Spinal cord (tissue), 10 donors: ENCODE results near the gene STXBP3. TPM values are rescaled to one million over a fixed set of nuclear protein-coding genes. Genes with fewer than 3 reads are reported as not detected.

Experiments
- DNase-seq, 6 donors: peaks; one replicate each; pipeline versions ENCODE4 v3.0.0 to v3.0.0-alpha.2; 2013 to 2015; ENCODE audit warnings: low spot score in 6 of 6, low read depth in 4 of 6
- H3K27ac ChIP-seq: one replicate; pipeline ENCODE4 v1.5.1; 2013; ENCODE audit warnings: low read depth, low read length, control low read depth
- H3K27me3 ChIP-seq: one replicate; pipeline ENCODE4 v1.6.1; 2013; ENCODE audit warnings: low read length; ENCODE audit not compliant: control insufficient read depth, insufficient read depth
- H3K36me3 ChIP-seq: one replicate; pipeline ENCODE4 v1.6.1; 2013; ENCODE audit warnings: low read length; ENCODE audit not compliant: control insufficient read depth, insufficient read depth
- H3K4me1 ChIP-seq: one replicate; pipeline ENCODE4 v1.6.1; 2013; ENCODE audit warnings: low read length; ENCODE audit not compliant: control insufficient read depth, insufficient read depth
- H3K4me3 ChIP-seq: one replicate; pipeline ENCODE4 v1.5.1; 2013; ENCODE audit warnings: low read depth, low read length, control low read depth
- H3K9me3 ChIP-seq: one replicate; pipeline ENCODE4 v1.6.1; 2013; ENCODE audit warnings: low read length; ENCODE audit not compliant: control insufficient read depth, insufficient read depth
- WGBS: methylation state at CpG from one replicate; pipeline ENCODE4 v1.1.5; 2013; ENCODE audit warnings: missing lambda C conversion rate; ENCODE audit not compliant: insufficient coverage; 5-methylcytosine and 5-hydroxymethylcytosine counted together
- polyA plus RNA-seq, 2 donors: library from polyadenylated mRNA; unstranded; fragments of 120-200 nt; gene quantifications; one replicate each; pipeline ENCODE4 v1.2.1, GENCODE V29; 2013; ENCODE audit not compliant: insufficient read length in 2 of 2
- total RNA-seq, 2 donors: library from RNA; depleted of rRNA in 1 of 2; stranded (reverse); fragments of 120-200 nt in 1 of 2; fragments of >200 nt in 1 of 2; gene quantifications; one replicate each; pipeline versions ENCODE4 v1.2.3 to v1.2.4, GENCODE V29; 2013 to 2014
- donor health status: healthy.

STXBP3 gene
- total and polyA plus RNA-seq, 4 donors, result 45.9 to 85.7 (median 52.5) TPM

- peaks cover 4% of the 10 kb centered on the region for H3K4me1 ChIP-seq
- no peak within 1 kb of the TSS for H3K4me3 ChIP-seq
- no peaks in the 10 kb centered on the region for H3K27me3 ChIP-seq
- 0% methylated on average over 1 of the region's 9 CpGs for WGBS
- no peaks in the 10 kb centered on the region for H3K36me3 ChIP-seq
- no peak for DNase-seq
- no peak within 1 kb of the TSS for H3K27ac ChIP-seq
- H3K9me3 ChIP-seq, result no peaks in the 10 kb centered on the region
These were observed 33.8 kb upstream of the STXBP3 start, which contains the start of gene FNDC7 for GRCh38 chr1:108712606-108713150. Gene FNDC7, plus strand, starts transcription at chr1:108712908. Its CDS starts 26 bp downstream, at chr1:108712934.

- 77% methylated on average over 3 of the region's 5 CpGs for WGBS
- H3K4me1 ChIP-seq, result peaks cover 12% of the 10 kb centered on the region
- H3K9me3 ChIP-seq, result no peaks in the 10 kb centered on the region
- H3K27ac ChIP-seq, result no peak overlapping the region
- H3K4me3 ChIP-seq, result no peak overlapping the region
- DNase-seq, result peak in 1 of 6 donors; percentile 17
- no peaks in the 10 kb centered on the region for H3K27me3 ChIP-seq
- no peaks in the 10 kb centered on the region for H3K36me3 ChIP-seq
These were observed 30.5 kb upstream of the STXBP3 start for GRCh38 chr1:108715932-108716331.

GRCh38 chr1:108716437-108717230 lies 29.8 kb upstream of the STXBP3 start:
- Histone ChIP-seq H3K4me1 (peaks cover 12% of the 10 kb centered on the region), H3K36me3 (no peaks in the 10 kb centered on the region), H3K27me3 (no peaks in the 10 kb centered on the region), H3K27ac (no peak overlapping the region), H3K4me3 (no peak overlapping the region), H3K9me3 (no peaks in the 10 kb centered on the region)
- WGBS, result no CpG with 5 or more reads among the region's 2 CpGs
- DNase-seq, result peak in 1 of 6 donors; percentile 42

- peak in 1 of 6 donors; percentile 15 for DNase-seq
- WGBS, result 89% methylated on average over 8 of the region's 9 CpGs
- H3K27ac ChIP-seq, result no peak overlapping the region
These were observed 28.6 kb upstream of the STXBP3 start for GRCh38 chr1:108717774-108718316.

GRCh38 chr1:108718927-108719655 lies 27.4 kb upstream of the STXBP3 start:
- Histone ChIP-seq H3K4me1 (peaks cover 12% of the 10 kb centered on the region), H3K36me3 (no peaks in the 10 kb centered on the region), H3K27me3 (no peaks in the 10 kb centered on the region), H3K9me3 (no peaks in the 10 kb centered on the region), H3K27ac (no peak overlapping the region), H3K4me3 (no peak overlapping the region)
- DNase-seq, result peak in 2 of 6 donors; percentile 35 to 43
- 49% methylated on average over 4 of the region's 6 CpGs for WGBS

More at GRCh38 chr1:108717774-108718316, 28.6 kb upstream of the STXBP3 start:
- Histone ChIP-seq H3K4me3 (no peak overlapping the region), H3K9me3 (no peaks in the 10 kb centered on the region), H3K4me1 (peaks cover 12% of the 10 kb centered on the region), H3K36me3 (no peaks in the 10 kb centered on the region), H3K27me3 (no peaks in the 10 kb centered on the region)

GRCh38 chr1:108719656-108720435 lies 26.6 kb upstream of the STXBP3 start:
- H3K27me3 ChIP-seq, result no peaks in the 10 kb centered on the region
- no peaks in the 10 kb centered on the region for H3K9me3 ChIP-seq
- 83% methylated on average over 6 of the region's 8 CpGs for WGBS
- H3K4me3 ChIP-seq, result no peak overlapping the region
- no peak overlapping the region for H3K27ac ChIP-seq
- H3K4me1 ChIP-seq, result peaks cover 12% of the 10 kb centered on the region
- peak in 1 of 6 donors; percentile 7 for DNase-seq
- no peaks in the 10 kb centered on the region for H3K36me3 ChIP-seq

- no peak overlapping the region for H3K4me3 ChIP-seq
- no peak for DNase-seq
- H3K9me3 ChIP-seq, result no peaks in the 10 kb centered on the region
- no peaks in the 10 kb centered on the region for H3K27me3 ChIP-seq
- no peaks in the 10 kb centered on the region for H3K36me3 ChIP-seq
- peaks cover 8% of the 10 kb centered on the region for H3K4me1 ChIP-seq
- WGBS, result 86% methylated on average over 3 of the region's 6 CpGs
- H3K27ac ChIP-seq, result no peak overlapping the region
These were observed 24.2 kb upstream of the STXBP3 start for GRCh38 chr1:108722292-108722691.

GRCh38 chr1:108725906-108726305 lies 20.6 kb upstream of the STXBP3 start:
- Histone ChIP-seq H3K4me3 (no peak overlapping the region), H3K27me3 (no peaks in the 10 kb centered on the region), H3K36me3 (no peaks in the 10 kb centered on the region), H3K4me1 (no peaks in the 10 kb centered on the region), H3K9me3 (no peaks in the 10 kb centered on the region), H3K27ac (no peak overlapping the region)
- no CpG with 5 or more reads among the region's 1 CpG for WGBS
- no peak for DNase-seq
